HL-60 (cell line): ENCODE measurements around the gene CARMIL1.

ENCODE experiments used
- DNase-seq, 2 experiments: peaks; one replicate each; pipeline ENCODE4 v3.0.0-alpha.2; 2010 to 2020; ENCODE audit warnings: low read depth in 1 of 2, low spot score in 1 of 2
- H3K27ac ChIP-seq: fragments of 250-450 bp; sonication (Bioruptor Pico); replicated peaks from 2 replicates; pipeline ENCODE4 v1.5.1; 2020; ENCODE audit warnings: mild to moderate bottlenecking, moderate library complexity
- H3K27me3 ChIP-seq: fragments of 250-450 bp; sonication (Bioruptor Pico); 2 replicates; pipeline ENCODE4 v1.5.1; 2021; ENCODE audit warnings: mild to moderate bottlenecking, moderate library complexity; ENCODE audit not compliant: insufficient read depth, poor library complexity, severe bottlenecking
- H3K4me3 ChIP-seq: replicated peaks from 2 replicates; pipeline ENCODE4 v1.5.1; 2011; ENCODE audit warnings: mild to moderate bottlenecking, control low read depth, low read length; ENCODE audit not compliant: insufficient read depth
- CTCF ChIP-seq: IDR thresholded peaks from one replicate; pipeline ENCODE4 v1.5.1; 2011; ENCODE audit warnings: low read length, control low read depth, inconsistent platforms; ENCODE audit not compliant: insufficient read depth
- GABPA ChIP-seq: IDR thresholded peaks from 2 replicates; pipeline ENCODE4 v1.6.1; 2012; ENCODE audit warnings: low read depth
- POLR2AphosphoS5 ChIP-seq: IDR thresholded peaks from 2 replicates; pipeline ENCODE4 v1.6.1; 2012; ENCODE audit warnings: low read depth
- REST ChIP-seq: IDR thresholded peaks from 2 replicates; pipeline ENCODE4 v1.6.1; 2012; ENCODE audit warnings: low read depth; ENCODE audit not compliant: insufficient replicate concordance
- SPI1 ChIP-seq: IDR thresholded peaks from 2 replicates; pipeline ENCODE4 v1.6.1; 2012; ENCODE audit warnings: low read depth, mild to moderate bottlenecking, borderline replicate concordance

CARMIL1 gene

GRCh38 chr6:25244865-25245264 is 34.3 kb upstream of the CARMIL1 start:
- no peak overlapping the region for H3K27ac ChIP-seq
- TF ChIP-seq SPI1: no peak
- TF ChIP-seq CTCF: no peak
- no peak for TF ChIP-seq GABPA
- no peak for TF ChIP-seq POLR2AphosphoS5
- no peak for TF ChIP-seq REST
- H3K4me3 ChIP-seq: no peak overlapping the region
- no peaks in the 10 kb centered on the region for H3K27me3 ChIP-seq
- no peak for DNase-seq

GRCh38 chr6:25248123-25248522 is 31.1 kb upstream of the CARMIL1 start:
- TF ChIP-seq POLR2AphosphoS5 (no peak), CTCF (no peak), GABPA (no peak), SPI1 (no peak), REST (no peak)
- no peak overlapping the region for H3K27ac ChIP-seq
- H3K4me3 ChIP-seq: no peak overlapping the region
- DNase-seq: no peak
- no peaks in the 10 kb centered on the region for H3K27me3 ChIP-seq

- no peak for DNase-seq
Observed at GRCh38 chr6:25249133-25249532, 30.0 kb upstream of the CARMIL1 start.

More at GRCh38 chr6:25249133-25249532, 30.0 kb upstream of the CARMIL1 start:
- no peak overlapping the region for H3K4me3 ChIP-seq
- H3K27ac ChIP-seq: no peak overlapping the region
- no peak for TF ChIP-seq REST
- no peak for TF ChIP-seq GABPA
- no peak for TF ChIP-seq CTCF
- no peak for TF ChIP-seq SPI1
- no peak for TF ChIP-seq POLR2AphosphoS5
- no peaks in the 10 kb centered on the region for H3K27me3 ChIP-seq
